K562 (cell line): ENCODE results near the gene ORC4. TPM values are rescaled to one million over a fixed set of nuclear protein-coding genes. Genes with fewer than 3 reads are reported as not detected.

ENCODE experiments used
- ARID3A ChIP-seq: IDR thresholded peaks from 2 replicates; pipeline ENCODE4 v1.6.1; 2012; ENCODE audit warnings: low read depth, low read length, improper control_type of control experiment, borderline replicate concordance
- BRF1 ChIP-seq: IDR thresholded peaks from 3 replicates; pipeline ENCODE4 v1.6.1; 2011; ENCODE audit warnings: borderline replicate concordance, mild to moderate bottlenecking; ENCODE audit not compliant: insufficient read length; ENCODE audit errors: extremely low read depth
- CTCF ChIP-seq, 3 experiments: IDR thresholded peaks in 2 of 3; conservative IDR thresholded peaks in 1 of 3; 2 replicates each; pipeline ENCODE4 v1.5.1; 2011 to 2012; ENCODE audit warnings: low read length in 3 of 3, mild to moderate bottlenecking in 3 of 3, control low read depth in 2 of 3, improper control_type of control experiment in 1 of 3, inconsistent platforms in 1 of 3, low read depth in 1 of 3, mixed read lengths in 1 of 3, moderate library complexity in 1 of 3; ENCODE audit not compliant: insufficient read depth in 2 of 3
- IRF1 ChIP-seq: sonication (generic); formaldehyde crosslinking; IDR thresholded peaks from 2 replicates; pipeline ENCODE4 v1.8.0; 2022; ENCODE audit warnings: missing genetic modification reagents, mild to moderate bottlenecking, borderline replicate concordance
- MECOM ChIP-seq: fragments of 250-450 bp; sonication (Bioruptor Pico); IDR thresholded peaks from 2 replicates; pipeline ENCODE4 v1.8.0; 2022; ENCODE audit warnings: inconsistent platforms
- NFIC ChIP-seq: fragments of 450-650 bp; IDR thresholded peaks from 2 replicates; pipeline ENCODE4 v1.6.1; 2017; ENCODE audit warnings: mild to moderate bottlenecking, inconsistent platforms
- NRF1 ChIP-seq, 2 experiments: fragments of 450-650 bp; IDR thresholded peaks in 1 of 2; conservative IDR thresholded peaks in 1 of 2; 2 replicates each; pipeline ENCODE4 v1.6.1; 2014; ENCODE audit warnings: mild to moderate bottlenecking in 2 of 2
- PTTG1 ChIP-seq: fragments of 450-650 bp; IDR thresholded peaks from 2 replicates; pipeline ENCODE4 v1.6.1; 2016; ENCODE audit warnings: low read depth, mild to moderate bottlenecking, missing genetic modification characterization, missing compliant biosample characterization
- ZBTB17 ChIP-seq: fragments of 450-650 bp; formaldehyde crosslinking; IDR thresholded peaks from 2 replicates; pipeline ENCODE4 v1.4.0; 2020; ENCODE audit warnings: mild to moderate bottlenecking
- ZBTB40 ChIP-seq, 2 experiments: fragments of 450-650 bp in 1 of 2; sonication (generic) in 1 of 2; formaldehyde crosslinking in 1 of 2; IDR thresholded peaks; 2 replicates each; pipeline versions ENCODE4 v1.7.1 to v1.9.0; 2016 to 2022; ENCODE audit warnings: inconsistent platforms in 1 of 2, mild to moderate bottlenecking in 1 of 2, missing genetic modification reagents in 1 of 2
- polyA plus RNA-seq, 8 experiments: library from polyadenylated mRNA; depleted of rRNA in 4 of 8; stranded (reverse) in 5 of 8; unstranded in 3 of 8; fragments of >200 nt; fragmentation: Nextera tagmentation in 2 of 8; fragmentation: Illumina TruSeq in 1 of 8; extraction: Ambion mirVana in 2 of 8; extraction: Trizol in 1 of 8; gene quantifications; 2 replicates each; pipeline versions ENCODE4 v1.2.1 to v1.2.3, GENCODE V29; 2011 to 2014; ENCODE audit warnings: inconsistent platforms in 1 of 8, missing spikeins in 1 of 8
- total RNA-seq, 7 experiments: library from RNA; depleted of rRNA in 6 of 7; stranded (reverse); fragments of >200 nt in 6 of 7; fragmentation: Illumina TruSeq in 2 of 7; extraction: Trizol in 2 of 7; gene quantifications; 2 replicates each; pipeline versions ENCODE4 v1.2.1 to v1.2.3, GENCODE V29; 2011 to 2021; ENCODE audit warnings: low replicate concordance in 1 of 7

The ORC4 gene
- total and polyA plus RNA-seq, 9 of the 15 experiments (the other 6 are each of a cell fraction or from before 2014, with no cell fraction given) = 58.6 to 100 (median 70.5) TPM

- TF ChIP-seq ARID3A (0 out of 2 replicates have a peak, but pooled peaks have one; percentile 50), IRF1 (CRISPR knock-in tag) (no peak), ZBTB17 (CRISPR knock-in tag) (no peak), PTTG1 (tag) (no peak), NRF1 (conservative IDR thresholded peaks at IDR 0.05 in 1 of 2, IDR thresholded peaks at IDR 0.05 in 1 of 2) (no peak), MECOM (CRISPR knock-in tag) (no peak), NFIC (peak; percentile 94), BRF1 (no peak), CTCF (IDR thresholded peaks at IDR 0.05 in 2 of 3, conservative IDR thresholded peaks at IDR 0.05 in 1 of 3; ENCODE audit: insufficient read depth in 2 of 3, low read depth in 1 of 3, low read length in 3 of 3) (peak; percentile 44 to 83 (median 53); a peak in 4 of 6 replicates), ZBTB40 (IDR thresholded peaks at IDR 0.05) (peak; percentile 49; the same call in 1 of the 2 replicates), ZBTB40 (CRISPR knock-in tag; IDR thresholded peaks at IDR 0.05) (no peak)
These were observed 109.5 kb downstream of the ORC4 start (continued) for GRCh38 chr2:147910990-147911473.
